ENCODE results near the gene RBMS1. TPM values are rescaled to one million over a fixed set of nuclear protein-coding genes. Genes with fewer than 3 reads are reported as not detected.

Gene RBMS1
- total RNA-seq, 4 donors from 2014 or later = 26.3 to 52.5 (median 37.5) TPM

DNA sequence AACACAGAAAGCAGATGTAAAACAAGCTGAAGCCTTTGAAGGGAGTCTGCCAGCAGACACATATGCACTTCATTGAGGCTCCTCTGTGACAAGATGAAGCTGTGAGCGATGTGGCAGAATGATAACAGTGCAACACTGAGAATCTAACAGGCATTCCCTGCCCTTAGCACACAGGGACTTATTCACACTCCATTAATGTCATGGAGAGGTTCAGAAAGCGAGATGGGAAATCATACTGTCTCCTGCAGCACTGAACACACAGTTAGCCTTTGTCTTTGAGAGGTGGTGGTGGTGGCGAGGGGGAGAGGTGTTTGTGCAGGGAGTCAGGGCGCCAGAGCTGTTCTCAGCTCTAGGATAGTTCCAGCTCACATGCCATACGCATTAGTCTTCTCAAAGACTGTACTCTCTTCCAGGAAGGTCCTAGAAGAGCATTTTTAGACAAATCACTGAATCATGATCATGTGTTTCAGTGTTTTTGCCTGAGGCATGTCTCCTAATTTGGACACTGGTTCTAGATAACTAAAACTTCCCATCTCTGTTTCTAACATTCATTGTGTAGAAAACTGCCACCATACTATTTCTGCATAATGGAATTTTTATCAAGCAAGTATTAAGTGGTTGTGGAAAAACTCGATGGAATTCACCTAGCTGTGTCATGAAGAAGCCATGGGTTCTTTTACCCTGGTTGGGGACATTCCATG, 200.1 kb downstream of the RBMS1 start:
- no peaks in the 10 kb centered on the region for H3K27me3 ChIP-seq
- no peaks in the 10 kb centered on the region for H3K9me3 ChIP-seq
- H3K27ac ChIP-seq = peak overlapping the region; percentile 43 to 86 (median 70)
- no peak for TF ChIP-seq POLR2A (IDR thresholded peaks at IDR 0.05)
- TF ChIP-seq CTCF (IDR thresholded peaks at IDR 0.05) = no peak
- H3K36me3 ChIP-seq = peaks cover 0 to 42% (median 0%) of the 10 kb centered on the region in 3 donors
- WGBS, 2 donors = 70 to 74% methylated on average over 6 of the region's 6 CpGs
- no peak overlapping the region for H3K4me3 ChIP-seq
- peaks cover 8 to 49% (median 24%) of the 10 kb centered on the region in 3 donors for H3K4me1 ChIP-seq
- no peak for DNase-seq
- intact Hi-C loops (cut with DNase I) = no loop called here

DNA sequence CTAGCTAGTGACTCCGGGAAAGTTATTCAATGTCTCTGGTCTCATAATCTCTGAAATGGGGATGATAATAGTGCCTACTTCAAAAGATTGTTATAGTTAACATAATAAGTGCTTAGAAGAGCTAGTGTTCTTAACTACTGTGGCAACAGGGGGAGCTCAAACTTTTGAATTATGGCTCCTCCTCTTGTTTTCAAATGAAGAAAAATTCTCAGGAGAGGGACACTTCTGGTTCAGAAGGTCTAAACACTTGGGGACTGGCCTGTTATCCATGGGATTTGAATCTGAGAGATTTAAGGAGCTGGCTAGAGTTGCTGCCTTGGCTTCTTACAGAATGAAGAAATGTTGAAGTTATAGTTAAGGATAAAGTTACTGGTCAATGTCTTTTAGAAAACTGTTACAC, 201.4 kb downstream of the RBMS1 start:
- no peak overlapping the region for H3K4me3 ChIP-seq
- peaks cover 0 to 31% (median 0%) of the 10 kb centered on the region in 3 donors for H3K36me3 ChIP-seq
- H3K27me3 ChIP-seq = no peaks in the 10 kb centered on the region
- WGBS, 2 donors = 95 to 100% methylated on average over 1 of the region's 1 CpG
- H3K4me1 ChIP-seq = peaks cover 8 to 56% (median 30%) of the 10 kb centered on the region in 3 donors
- no peaks in the 10 kb centered on the region for H3K9me3 ChIP-seq
- DNase-seq = no peak
- TF ChIP-seq CTCF (IDR thresholded peaks at IDR 0.05) (no peak), POLR2A (IDR thresholded peaks at IDR 0.05) (no peak)
- intact Hi-C loops (cut with DNase I) = no loop called here
- peak overlapping the region in 3 of 4 donors; percentile 67 to 86 (median 72) for H3K27ac ChIP-seq

DNA sequence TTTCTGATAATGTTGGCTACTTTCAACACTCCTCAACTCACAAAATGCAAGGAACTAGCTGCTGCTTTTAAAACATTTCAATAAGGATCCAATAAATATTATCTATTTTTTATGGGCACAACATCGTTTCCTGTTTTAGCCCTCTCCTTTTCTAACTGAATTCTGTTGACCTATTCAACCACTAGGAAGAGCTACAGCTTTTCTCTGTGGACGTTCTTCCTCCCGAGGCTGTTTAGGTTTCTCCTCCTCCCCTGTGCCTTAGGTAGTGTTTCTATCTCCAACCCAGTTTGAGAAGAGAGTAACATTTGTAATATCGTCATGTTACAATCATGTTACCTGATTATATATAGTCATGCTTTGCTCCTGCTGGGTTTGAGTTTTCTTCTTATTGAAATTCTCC, 202.2 kb downstream of the RBMS1 start:
- Histone ChIP-seq H3K4me1 (peaks cover 8 to 56% (median 30%) of the 10 kb centered on the region in 3 donors), H3K27me3 (no peaks in the 10 kb centered on the region), H3K36me3 (peaks cover 0 to 31% (median 0%) of the 10 kb centered on the region in 3 donors), H3K27ac (no peak overlapping the region), H3K4me3 (no peak overlapping the region), H3K9me3 (no peaks in the 10 kb centered on the region)
- intact Hi-C loops (cut with DNase I) = no loop called here
- 79 to 88% methylated on average over 4 of the region's 4 CpGs for WGBS, 2 donors
- DNase-seq = no peak
- TF ChIP-seq CTCF (IDR thresholded peaks at IDR 0.05) = no peak
- no peak for TF ChIP-seq POLR2A (IDR thresholded peaks at IDR 0.05)

GRCh38 chr2:160290598-160290997, 203.0 kb downstream of the RBMS1 start:
- no peak for DNase-seq
- 82 to 87% methylated on average over 3 of the region's 3 CpGs for WGBS, 2 donors
- peaks cover 0 to 31% (median 0%) of the 10 kb centered on the region in 3 donors for H3K36me3 ChIP-seq
- no peak overlapping the region for H3K4me3 ChIP-seq
- no peaks in the 10 kb centered on the region for H3K27me3 ChIP-seq
- H3K27ac ChIP-seq = peak overlapping the region in 2 of 4 donors; percentile 5 to 62
- peaks cover 8 to 56% (median 30%) of the 10 kb centered on the region in 3 donors for H3K4me1 ChIP-seq
- H3K9me3 ChIP-seq = no peaks in the 10 kb centered on the region
- no peak for TF ChIP-seq CTCF (IDR thresholded peaks at IDR 0.05)
- intact Hi-C loops (cut with DNase I) = no loop called here

DNA sequence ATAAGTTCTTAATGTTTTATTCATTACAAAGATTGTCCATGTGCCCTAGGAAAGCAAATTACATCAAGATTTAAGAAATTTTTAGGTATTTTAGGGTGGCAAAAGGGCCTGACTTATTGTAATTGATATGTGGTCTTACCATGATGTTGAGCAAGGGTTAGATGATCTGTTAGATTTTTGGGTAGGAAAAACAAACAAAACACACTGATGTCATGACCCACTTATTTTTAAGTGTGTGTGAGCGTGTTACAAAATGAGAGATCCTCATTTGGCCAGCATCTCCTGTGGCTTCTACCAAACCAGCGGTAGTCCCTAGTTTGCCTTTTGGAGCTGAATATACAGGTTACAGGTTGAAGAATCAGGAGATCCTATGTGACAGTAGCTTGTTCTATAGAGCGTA, 203.8 kb downstream of the RBMS1 start:
- H3K4me1 ChIP-seq = peaks cover 8 to 50% (median 29%) of the 10 kb centered on the region in 3 donors

More for the DNA sequence above, 203.8 kb downstream of the RBMS1 start:
- Histone ChIP-seq H3K4me3 (no peak overlapping the region), H3K27ac (peak overlapping the region in 2 of 4 donors; percentile 5 to 62), H3K36me3 (peaks cover 0 to 37% (median 5%) of the 10 kb centered on the region in 3 donors), H3K9me3 (no peaks in the 10 kb centered on the region), H3K27me3 (no peaks in the 10 kb centered on the region)
- TF ChIP-seq POLR2A (IDR thresholded peaks at IDR 0.05) (no peak), CTCF (IDR thresholded peaks at IDR 0.05) (no peak)
- WGBS, 2 donors = 78 to 93% methylated on average over 3 of the region's 3 CpGs
- intact Hi-C loops (cut with DNase I) = no loop called here
- no peak for DNase-seq

All from esophagus squamous epithelium (tissue), 5 donors.